Upper lobe of left lung (tissue), 6 donors: ENCODE data around the gene MGAT4A. TPM values are rescaled to one million over a fixed set of nuclear protein-coding genes. Genes with fewer than 3 reads are reported as not detected.

Experiments
- ATAC-seq, 2 donors: fragments of 200-7000 bp; cut with Tn5 transposase; one replicate each; pipeline ENCODE4 v1.9.1; 2022; ENCODE audit warnings: mild to moderate bottlenecking in 2 of 2, moderate library complexity in 2 of 2; ENCODE audit not compliant: low FRiP score in 2 of 2
- DNase-seq, 2 donors: peaks; one replicate each; pipeline ENCODE4 v3.0.0-alpha.2; 2019 to 2020
- H3K27ac ChIP-seq, 4 donors: fragments of 200-600 bp; sonication (generic); one replicate each; pipeline ENCODE4 v1.5.1; 2016 to 2019
- H3K27me3 ChIP-seq, 4 donors: fragments of 200-600 bp; sonication (generic); one replicate each; pipeline ENCODE4 v1.5.1; 2017 to 2019
- H3K36me3 ChIP-seq, 4 donors: fragments of 200-600 bp; sonication (generic); one replicate each; pipeline ENCODE4 v1.5.1; 2016 to 2019
- H3K4me1 ChIP-seq, 4 donors: fragments of 200-600 bp; sonication (generic); one replicate each; pipeline ENCODE4 v1.5.1; 2018 to 2019
- H3K4me3 ChIP-seq, 4 donors: fragments of 200-600 bp; sonication (generic); one replicate each; pipeline ENCODE4 v1.5.1; 2017 to 2019; ENCODE audit warnings: mild to moderate bottlenecking in 2 of 4, moderate library complexity in 1 of 4
- H3K9me3 ChIP-seq, 4 donors: fragments of 200-600 bp; sonication (generic); one replicate each; pipeline ENCODE4 v1.5.1; 2018 to 2019
- CTCF ChIP-seq, 6 experiments: fragments of 450-650 bp in 4 of 6; fragments of 200-600 bp in 2 of 6; sonication (generic) in 2 of 6; IDR thresholded peaks; one replicate each; pipeline ENCODE4 v1.5.1; 2016 to 2019; ENCODE audit warnings: antibody characterized with exemption in 6 of 6
- EP300 ChIP-seq, 4 donors: sonication (generic); formaldehyde crosslinking; IDR thresholded peaks; one replicate each; pipeline ENCODE4 v1.5.1; 2017; ENCODE audit warnings: antibody characterized with exemption in 4 of 4, control low read depth in 2 of 4
- POLR2A ChIP-seq, 4 donors: fragments of 450-650 bp; IDR thresholded peaks; one replicate each; pipeline ENCODE4 v1.5.1; 2016 to 2017; ENCODE audit warnings: antibody characterized with exemption in 4 of 4, mild to moderate bottlenecking in 2 of 4
- POLR2AphosphoS5 ChIP-seq, 2 donors: sonication (generic); formaldehyde crosslinking; IDR thresholded peaks; one replicate each; pipeline ENCODE4 v1.5.1; 2017; ENCODE audit warnings: antibody characterized with exemption in 2 of 2
- WGBS, 2 donors: methylation state at CpG; one replicate each; pipeline ENCODE4 v1.1.5; 2017 to 2018; 5-methylcytosine and 5-hydroxymethylcytosine counted together
- total RNA-seq, 6 donors: library from RNA; depleted of rRNA in 4 of 6; stranded (reverse); fragments of >200 nt in 4 of 6; gene quantifications; one replicate each; pipeline versions ENCODE4 v1.1.0 to v1.2.1, GENCODE V29; 2016 to 2021
- donor health status: DM: no; HTN: no; CAD: no; lungs with moderate emphysema.
- donor health status: DM: no; HTN: yes; CAD: no; lungs with severe emphysema.

MGAT4A gene
- total RNA-seq, 6 donors from 2014 or later, result 28.4 to 69.6 (median 53.6) TPM

- TF ChIP-seq POLR2AphosphoS5 (IDR thresholded peaks at IDR 0.05), result no peak
- TF ChIP-seq CTCF (IDR thresholded peaks at IDR 0.05), result no peak
- TF ChIP-seq POLR2A (IDR thresholded peaks at IDR 0.05), result no peak
- no peak for TF ChIP-seq EP300 (IDR thresholded peaks at IDR 0.05)
Measured at GRCh38 chr2:98586551-98587140, 144.3 kb downstream of the MGAT4A start.

GRCh38 chr2:98585386-98585785 is 145.5 kb downstream of the MGAT4A start:
- Histone ChIP-seq H3K27ac (no peak overlapping the region), H3K36me3 (peaks cover 0 to 50% (median 24%) of the 10 kb centered on the region in 4 donors), H3K4me3 (no peak overlapping the region), H3K9me3 (no peaks in the 10 kb centered on the region), H3K4me1 (no peaks in the 10 kb centered on the region), H3K27me3 (no peaks in the 10 kb centered on the region)
- TF ChIP-seq POLR2A (IDR thresholded peaks at IDR 0.05) (no peak), POLR2AphosphoS5 (IDR thresholded peaks at IDR 0.05) (no peak), EP300 (IDR thresholded peaks at IDR 0.05) (no peak), CTCF (IDR thresholded peaks at IDR 0.05) (no peak)
- DNase-seq (no peak), ATAC-seq (no peak)
- 93% methylated on average over 10 of the region's 10 CpGs for WGBS, 2 donors

More at GRCh38 chr2:98586551-98587140, 144.3 kb downstream of the MGAT4A start:
- Histone ChIP-seq H3K27me3 (no peaks in the 10 kb centered on the region), H3K27ac (no peak overlapping the region), H3K36me3 (peaks cover 0 to 52% (median 28%) of the 10 kb centered on the region in 4 donors), H3K4me1 (no peaks in the 10 kb centered on the region), H3K9me3 (no peaks in the 10 kb centered on the region), H3K4me3 (no peak overlapping the region)
- ATAC-seq (no peak), DNase-seq (no peak)
- 93 to 95% methylated on average over 5 to 6 of the region's 6 CpGs for WGBS, 2 donors

GRCh38 chr2:98583816-98584618 is 146.9 kb downstream of the MGAT4A start:
- Histone ChIP-seq H3K27me3 (no peaks in the 10 kb centered on the region), H3K36me3 (peaks cover 0 to 60% (median 33%) of the 10 kb centered on the region in 4 donors), H3K27ac (no peak overlapping the region), H3K4me1 (no peaks in the 10 kb centered on the region), H3K4me3 (no peak overlapping the region), H3K9me3 (no peaks in the 10 kb centered on the region)
- no peak for TF ChIP-seq POLR2AphosphoS5 (IDR thresholded peaks at IDR 0.05)
- TF ChIP-seq CTCF (IDR thresholded peaks at IDR 0.05), result no peak
- TF ChIP-seq POLR2A (IDR thresholded peaks at IDR 0.05), result no peak
- no peak for TF ChIP-seq EP300 (IDR thresholded peaks at IDR 0.05)
- 83 to 88% methylated on average over 5 to 10 of the region's 10 CpGs for WGBS, 2 donors
- ATAC-seq, result no peak
- DNase-seq, result no peak

GRCh38 chr2:98583276-98583675 is 147.7 kb downstream of the MGAT4A start:
- Histone ChIP-seq H3K9me3 (no peaks in the 10 kb centered on the region), H3K27ac (no peak overlapping the region), H3K4me1 (no peaks in the 10 kb centered on the region), H3K27me3 (no peaks in the 10 kb centered on the region), H3K4me3 (no peak overlapping the region), H3K36me3 (peaks cover 0 to 66% (median 38%) of the 10 kb centered on the region in 4 donors)
- DNase-seq (no peak), ATAC-seq (no peak)
- no peak for TF ChIP-seq CTCF (IDR thresholded peaks at IDR 0.05)
- no peak for TF ChIP-seq EP300 (IDR thresholded peaks at IDR 0.05)
- TF ChIP-seq POLR2A (IDR thresholded peaks at IDR 0.05), result no peak
- TF ChIP-seq POLR2AphosphoS5 (IDR thresholded peaks at IDR 0.05), result no peak
- 95 to 96% methylated on average over 7 of the region's 7 CpGs for WGBS, 2 donors
